NCI-H2171 (cell line): Measurements from ENCODE around the gene CD164.
"Not testable (repeated sequence)": the region's sequence is repeated elsewhere in the genome, so short reads cannot be mapped to it uniquely, and the experiment has no call there.

Experiments
- DNase-seq: peaks from one replicate; lab custom pipeline; 2025; lab: John Stamatoyannopoulos, UW

CD164 gene

GRCh38 chr6:109342911-109343310 is 39.4 kb downstream of the CD164 start:
- no peak for DNase-seq

DNA sequence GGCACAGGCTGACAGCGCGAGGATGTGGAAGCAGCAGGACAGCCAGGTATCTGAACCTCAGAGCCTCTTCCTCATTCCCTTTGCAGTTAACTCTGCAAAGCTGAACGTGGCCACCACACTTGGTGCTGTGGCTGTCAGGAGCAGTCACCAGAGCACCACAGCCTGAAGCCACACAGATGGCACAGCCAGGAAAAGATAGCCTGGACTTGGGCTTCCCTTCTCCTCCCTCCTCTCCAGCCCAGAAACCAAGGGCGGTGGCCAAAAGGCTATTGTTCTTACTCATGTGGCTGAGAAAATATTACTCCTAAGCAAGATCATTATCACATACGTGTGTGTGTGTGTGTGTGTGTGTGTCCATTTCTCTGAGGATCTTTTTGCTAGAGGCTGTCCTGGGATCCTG is 39.8 kb downstream of the CD164 start:
- no peak for DNase-seq

DNA sequence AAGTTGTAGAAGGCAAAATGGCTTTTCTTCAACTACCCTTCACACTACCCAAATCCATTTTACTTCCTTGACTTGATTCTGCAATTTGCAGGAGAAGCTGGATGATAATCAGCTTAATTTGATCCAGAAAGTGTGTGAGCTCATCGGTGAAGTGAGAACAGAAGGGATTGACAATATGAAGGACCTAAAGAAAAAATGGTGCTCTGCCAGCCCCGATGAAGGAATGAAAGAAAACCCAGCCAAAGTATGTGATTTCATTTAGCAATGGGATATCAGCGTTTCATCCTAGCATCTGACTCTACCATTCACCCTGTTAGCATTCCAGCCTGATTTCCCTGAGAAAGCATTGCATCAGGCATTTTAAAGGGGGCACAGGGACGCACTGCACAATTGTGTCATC is 41.5 kb downstream of the CD164 start:
- no peak for DNase-seq

GRCh38 chr6:109339906-109340678 is 42.2 kb downstream of the CD164 start:
- DNase-seq = no peak

GRCh38 chr6:109336221-109336961 is 45.9 kb downstream of the CD164 start:
- no peak for DNase-seq

GRCh38 chr6:109333870-109334269 is 48.4 kb downstream of the CD164 start:
- not testable (repeated sequence) for DNase-seq

- no peak for DNase-seq
Measured at GRCh38 chr6:109332748-109333147, 49.5 kb downstream of the CD164 start.

- DNase-seq = no peak
Measured at GRCh38 chr6:109331081-109331480, 51.2 kb downstream of the CD164 start.

GRCh38 chr6:109330263-109330662 is 52.0 kb downstream of the CD164 start:
- DNase-seq = no peak

- no peak for DNase-seq
Measured at GRCh38 chr6:109328629-109329028, 53.6 kb downstream of the CD164 start.

GRCh38 chr6:109327959-109328358 is 54.3 kb downstream of the CD164 start:
- no peak for DNase-seq

DNA sequence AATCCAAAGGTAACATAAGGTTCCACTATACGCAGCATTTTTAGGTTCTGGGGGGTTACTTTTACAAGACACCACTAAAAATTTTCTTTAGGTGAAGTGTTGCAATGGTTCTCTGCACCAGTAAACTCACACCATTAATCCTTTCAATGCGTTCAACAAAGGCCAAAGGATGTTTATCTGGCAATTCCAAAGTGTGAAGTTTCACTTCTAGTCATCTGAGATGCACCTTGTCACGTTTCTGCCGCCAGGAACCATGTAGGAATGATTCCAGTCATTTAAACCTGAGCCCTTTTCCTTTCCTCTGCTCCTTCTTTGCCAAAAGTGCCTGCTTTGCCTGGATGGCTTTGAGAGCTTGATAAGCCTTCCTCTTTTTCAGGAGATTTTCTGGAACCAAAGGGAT is 54.8 kb downstream of the CD164 start:
- no peak for DNase-seq

GRCh38 chr6:109326351-109326750 is 55.9 kb downstream of the CD164 start:
- DNase-seq = no peak

GRCh38 chr6:109325400-109325801 is 56.9 kb downstream of the CD164 start:
- DNase-seq = no peak

- DNase-seq = no peak
Measured at GRCh38 chr6:109323241-109323640, 59.0 kb downstream of the CD164 start.

DNA sequence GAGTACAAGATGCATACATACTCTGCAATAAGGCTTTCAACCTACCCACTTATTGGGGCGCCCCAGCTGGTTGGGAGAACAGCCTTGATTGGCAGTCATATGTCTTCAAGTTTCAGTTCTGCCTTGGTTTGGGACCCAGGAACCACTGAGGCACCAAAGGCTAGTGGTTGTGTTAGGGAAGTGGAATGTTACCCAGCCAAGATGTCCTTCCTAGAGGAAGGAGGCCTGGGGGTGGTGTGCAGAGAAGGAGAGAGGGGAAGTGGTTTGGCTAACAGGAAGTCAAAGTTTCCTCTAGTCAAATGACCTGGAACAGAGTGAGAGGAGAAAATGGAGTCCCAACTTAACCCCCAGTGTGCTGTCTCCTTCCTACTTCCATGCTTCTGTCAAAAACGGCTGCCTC is 59.4 kb downstream of the CD164 start:
- no peak for DNase-seq

GRCh38 chr6:109321752-109322151 is 60.5 kb downstream of the CD164 start:
- DNase-seq = no peak

GRCh38 chr6:109320072-109320471 is 62.2 kb downstream of the CD164 start:
- no peak for DNase-seq

- peak; percentile 78 for DNase-seq
Measured at GRCh38 chr6:109318328-109318876, 63.9 kb downstream of the CD164 start.

- DNase-seq = no peak
Measured at GRCh38 chr6:109316909-109317308, 65.4 kb downstream of the CD164 start.
